ENCODE results near the gene CAPN11. TPM values are rescaled to one million over a fixed set of nuclear protein-coding genes. Genes with fewer than 3 reads are reported as not detected.
A peak's percentile ranks its signal among the peaks of the same experiment; 100 is the strongest.
"Not testable (repeated sequence)": the region's sequence is repeated elsewhere in the genome, so short reads cannot be mapped to it uniquely, and the experiment has no call there.

The CAPN11 gene
- total RNA-seq, 1 donor from 2014 or later: 0.78 TPM

GRCh38 chr6:44221291-44221960 is 62.8 kb downstream of the CAPN11 start:
- intact Hi-C loops (cut with DNase I): loop anchor here (1.0 to 10.0 kb wide), 3 partner anchors 13 to 447 kb away; partner anchors contain the start of genes HSP90AB1 and VEGFA
- peak; percentile 95 for DNase-seq (ENCODE audit: low spot score)

DNA sequence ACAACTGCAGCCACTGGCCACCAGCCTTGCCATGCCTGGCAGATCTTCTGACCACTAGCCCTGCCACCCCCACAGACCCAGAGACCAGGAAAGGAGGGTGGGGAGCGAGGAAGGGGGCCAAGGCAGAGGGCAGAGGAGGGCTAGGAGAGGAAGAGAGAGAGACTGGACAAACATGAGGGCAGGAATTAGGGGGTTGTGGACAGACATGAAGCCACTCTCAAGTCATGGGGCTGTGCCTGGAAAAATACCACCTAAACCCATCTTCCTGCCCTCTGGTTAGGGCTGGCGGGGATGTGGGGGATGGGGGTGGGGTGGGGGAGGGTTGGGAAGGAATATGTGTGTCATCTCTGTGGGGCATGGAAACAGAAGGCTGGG is 63.3 kb downstream of the CAPN11 start:
- intact Hi-C loops (cut with DNase I): loop anchor here (1.0 to 10.0 kb wide), 3 partner anchors 12 to 447 kb away; partner anchors contain the start of genes HSP90AB1 and VEGFA
- DNase-seq (ENCODE audit: low spot score): no peak

GRCh38 chr6:44222486-44223318 is 64.1 kb downstream of the CAPN11 start:
- intact Hi-C loops (cut with DNase I): loop anchor here (10.0 kb wide), 1 partner anchor 448 kb away; the partner anchor contains the start of gene VEGFA

GRCh38 chr6:44223319-44224028 is 64.9 kb downstream of the CAPN11 start, which contains the start of gene SLC29A1:
SLC29A1 (plus strand) TSS chr6:44223595; CDS start chr6:44227314, 3,719 bp downstream.
- intact Hi-C loops (cut with DNase I): loop anchor here (10.0 kb wide), 1 partner anchor 449 kb away; the partner anchor contains the start of gene VEGFA
- peak; percentile 93 for DNase-seq (ENCODE audit: low spot score)

More at GRCh38 chr6:44222486-44223318, 64.1 kb downstream of the CAPN11 start:
- peak; percentile 74 for DNase-seq (ENCODE audit: low spot score)

DNA sequence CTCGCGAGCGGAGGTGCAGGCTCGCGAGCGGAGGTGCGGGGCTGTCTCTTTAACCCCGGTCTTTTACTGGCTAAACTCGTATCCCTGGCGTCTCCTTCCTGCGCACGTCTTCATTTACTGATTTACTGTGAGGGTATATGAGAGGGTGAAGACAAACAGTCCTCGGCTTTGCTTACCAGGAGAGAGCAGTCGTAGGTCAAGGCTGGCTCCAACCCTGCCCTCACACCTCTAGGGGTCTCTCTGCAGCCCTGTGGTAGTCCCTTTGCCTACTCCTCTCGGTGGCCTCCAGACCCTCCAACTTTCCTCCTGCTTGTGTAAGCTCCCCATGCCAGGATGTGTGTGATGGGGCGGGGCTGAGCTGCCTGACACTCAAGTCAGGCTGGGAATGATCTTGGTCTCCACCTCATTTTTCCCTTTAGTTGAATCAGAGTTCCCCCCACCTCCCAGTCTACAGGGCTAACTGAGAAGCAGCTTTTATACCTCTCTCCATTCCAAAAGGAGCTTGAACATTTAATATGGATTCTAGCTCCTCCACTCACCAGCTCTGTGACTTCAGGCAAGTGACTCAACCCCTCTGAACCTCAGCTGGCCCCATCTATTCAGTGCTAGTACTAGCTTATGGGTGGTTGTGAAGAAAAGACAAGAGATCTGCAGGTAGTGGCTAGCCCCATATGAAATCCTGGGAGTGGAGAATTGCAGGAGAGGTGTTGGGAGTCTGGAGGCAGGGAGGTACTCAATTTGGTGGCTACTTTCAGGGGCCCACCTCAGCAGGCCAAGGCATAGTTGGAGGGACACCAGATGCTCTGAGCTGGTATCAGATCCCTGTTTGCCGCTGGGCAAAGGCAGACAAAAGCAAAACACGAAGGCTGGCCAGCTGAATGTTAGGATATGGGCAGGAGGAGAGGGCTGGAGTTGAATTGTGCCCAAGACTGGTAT is 65.7 kb downstream of the CAPN11 start:
- DNase-seq (ENCODE audit: low spot score): peak; percentile 76

DNA sequence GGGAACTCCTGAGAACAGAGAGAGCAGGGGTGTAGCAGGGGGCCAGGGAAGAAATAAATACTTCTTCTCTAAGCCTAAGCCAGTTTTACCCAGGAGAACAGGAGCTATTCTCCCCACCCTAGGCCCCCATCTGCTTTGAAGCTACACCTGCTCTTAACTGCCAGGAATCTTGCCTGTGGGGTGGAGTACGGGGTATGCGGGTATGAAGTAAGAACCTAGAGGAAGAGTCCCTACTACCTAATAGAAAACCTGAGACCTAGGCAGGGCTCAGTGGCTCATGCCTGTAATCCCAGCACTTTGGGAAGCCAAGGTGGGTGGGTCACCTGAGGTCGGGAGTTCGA is 66.3 kb downstream of the CAPN11 start:
- intact Hi-C loops (cut with DNase I): loop anchor here (10.0 kb wide), 1 partner anchor 450 kb away; the partner anchor contains the start of gene VEGFA
- DNase-seq (ENCODE audit: low spot score): no peak

More for the DNA sequence above, 65.7 kb downstream of the CAPN11 start:
- intact Hi-C loops (cut with DNase I): loop anchor here (10.0 kb wide), 1 partner anchor 449 kb away; the partner anchor contains the start of gene VEGFA

DNA sequence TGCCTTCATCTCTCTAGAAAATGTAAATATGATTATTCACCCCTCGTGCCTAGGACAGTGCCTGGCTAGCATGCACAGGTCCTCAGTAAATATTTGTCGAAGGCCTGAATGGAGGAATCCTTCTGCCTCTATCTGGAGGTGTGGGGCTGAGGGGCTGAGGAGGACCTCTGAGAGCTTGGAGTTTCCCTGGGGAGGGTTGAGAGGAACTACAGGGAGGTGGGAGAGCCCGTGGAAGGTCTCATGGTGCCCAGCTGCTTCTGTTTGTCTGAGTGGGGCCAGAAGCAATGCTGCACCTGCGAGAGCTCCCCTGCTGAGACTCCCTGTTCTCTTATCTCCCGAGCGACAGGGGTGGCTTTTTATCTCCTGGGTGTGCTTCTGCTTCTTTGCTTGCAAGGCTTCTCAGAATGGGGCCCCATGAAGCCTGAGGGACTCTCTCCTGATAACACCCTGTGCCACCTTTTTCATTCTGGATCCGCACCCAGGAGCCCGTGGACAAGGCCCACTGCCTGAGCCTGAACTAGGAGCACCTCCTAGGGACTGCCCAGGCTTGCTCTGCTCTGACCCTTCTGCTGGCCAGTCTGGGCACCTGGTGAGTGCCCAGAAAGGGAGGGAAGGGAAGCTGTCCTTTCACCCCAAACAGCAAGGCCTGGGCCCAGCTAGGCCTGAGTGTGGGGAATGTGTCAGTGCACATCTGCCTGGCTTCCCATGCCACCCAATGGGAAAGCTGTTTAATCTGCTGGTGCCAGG is 67.1 kb downstream of the CAPN11 start:
- intact Hi-C loops (cut with DNase I): loop anchor here (10.0 kb wide), 1 partner anchor 451 kb away; the partner anchor contains the start of gene VEGFA
- DNase-seq (ENCODE audit: low spot score): peak; percentile 71

DNA sequence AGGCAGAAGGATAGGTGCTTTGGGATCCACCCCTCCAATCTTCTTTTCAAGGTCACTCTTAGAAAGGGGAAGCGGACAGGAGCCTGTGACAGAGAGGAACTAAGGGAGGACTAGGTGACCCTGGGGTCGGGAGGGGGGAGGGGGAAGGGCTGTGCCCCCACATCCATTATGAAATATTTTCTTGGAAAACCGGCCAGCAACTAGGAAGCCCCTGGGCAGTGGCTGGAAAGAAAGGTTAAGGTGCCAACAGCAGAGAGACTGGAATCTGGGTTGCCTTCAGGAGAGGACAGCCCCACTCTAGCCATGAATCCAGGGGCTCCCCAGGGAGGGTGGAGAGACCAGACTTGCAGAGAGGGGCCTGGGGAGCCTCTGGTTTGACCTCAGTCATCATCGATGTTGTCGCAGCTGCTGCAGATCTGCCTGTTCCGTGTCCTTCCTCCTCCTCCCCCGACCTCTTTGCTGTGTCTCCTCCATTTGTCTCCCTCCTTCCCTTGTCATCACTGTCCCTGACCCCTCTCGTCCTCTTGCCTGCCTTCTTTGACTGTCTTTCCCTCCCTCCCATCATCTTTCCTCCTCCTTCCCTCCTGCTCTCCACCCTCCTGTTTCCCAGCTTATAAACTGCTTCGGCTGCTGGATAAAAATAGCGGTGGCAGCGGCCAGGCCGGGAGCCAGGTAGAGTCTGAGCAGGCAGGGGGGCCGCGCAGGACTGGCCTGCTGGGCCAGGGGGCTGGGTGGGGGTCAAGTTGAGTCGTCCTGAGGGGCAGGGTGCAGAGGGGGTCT is 67.9 kb downstream of the CAPN11 start:
- peak; percentile 81 for DNase-seq (ENCODE audit: low spot score)
- intact Hi-C loops (cut with DNase I): loop anchor here (10.0 kb wide), 1 partner anchor 452 kb away; the partner anchor contains the start of gene VEGFA

GRCh38 chr6:44227148-44227793 is 68.7 kb downstream of the CAPN11 start:
- peak; percentile 69 for DNase-seq (ENCODE audit: low spot score)
- intact Hi-C loops (cut with DNase I): loop anchor here (10.0 kb wide), 1 partner anchor 452 kb away; the partner anchor contains the start of gene VEGFA

- peak; percentile 67 for DNase-seq (ENCODE audit: low spot score)
- intact Hi-C loops (cut with DNase I): loop anchor here (10.0 kb wide), 1 partner anchor 453 kb away; the partner anchor contains the start of gene VEGFA
Measured at GRCh38 chr6:44228031-44228430, 69.4 kb downstream of the CAPN11 start.

- intact Hi-C loops (cut with DNase I): loop anchor here (10.0 kb wide), 1 partner anchor 454 kb away; the partner anchor contains the start of gene VEGFA
- no peak for DNase-seq (ENCODE audit: low spot score)
Measured at GRCh38 chr6:44228433-44228832, 69.8 kb downstream of the CAPN11 start.

DNA sequence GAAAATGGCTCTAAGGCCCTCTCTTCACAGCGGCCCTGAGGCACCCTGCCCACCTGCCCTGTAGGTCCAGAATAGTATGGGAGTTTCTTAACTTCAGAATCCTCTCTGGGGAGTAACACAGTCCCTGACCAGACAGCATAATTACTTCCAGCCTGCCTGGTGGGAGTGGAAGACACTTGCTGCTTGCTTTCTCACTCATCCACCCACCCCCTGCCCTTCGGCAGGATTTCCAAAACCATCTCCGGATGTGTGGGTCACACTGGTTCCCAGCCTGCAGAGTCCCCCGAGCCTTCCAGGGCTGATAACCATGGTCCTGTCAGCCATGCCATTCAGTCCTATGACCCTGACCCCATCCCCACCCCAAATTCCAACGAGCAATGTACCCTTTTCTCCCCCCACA is 70.2 kb downstream of the CAPN11 start:
- no peak for DNase-seq (ENCODE audit: low spot score)
- intact Hi-C loops (cut with DNase I): loop anchor here (10.0 kb wide), 1 partner anchor 454 kb away; the partner anchor contains the start of gene VEGFA

- intact Hi-C loops (cut with DNase I): loop anchor here (10.0 kb wide), 1 partner anchor 455 kb away; the partner anchor contains the start of gene VEGFA
Measured at GRCh38 chr6:44229376-44230033, 70.9 kb downstream of the CAPN11 start.

DNA sequence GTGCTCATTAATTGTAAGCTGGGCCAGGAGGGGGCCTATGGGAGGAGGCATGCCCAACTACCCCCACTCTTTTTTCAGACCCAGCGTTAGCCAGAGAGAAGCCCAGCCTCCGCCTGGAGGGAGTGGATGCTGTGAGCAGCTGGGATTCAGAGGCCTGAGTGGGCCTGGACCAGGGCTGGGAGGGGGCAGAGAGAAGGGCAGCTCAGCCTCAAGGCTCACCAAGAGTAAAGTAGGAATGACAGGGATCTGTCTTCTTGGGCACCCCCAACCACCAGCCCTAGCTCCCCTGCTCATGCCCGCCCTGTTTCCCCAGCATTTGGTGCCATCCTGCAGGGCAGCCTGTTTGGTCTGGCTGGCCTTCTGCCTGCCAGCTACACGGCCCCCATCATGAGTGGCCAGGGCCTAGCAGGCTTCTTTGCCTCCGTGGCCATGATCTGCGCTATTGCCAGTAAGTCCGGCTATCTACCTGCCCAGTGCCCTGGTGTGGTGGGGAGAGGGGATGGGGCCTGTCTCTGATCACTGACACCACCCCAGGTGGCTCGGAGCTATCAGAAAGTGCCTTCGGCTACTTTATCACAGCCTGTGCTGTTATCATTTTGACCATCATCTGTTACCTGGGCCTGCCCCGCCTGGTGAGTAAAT is 71.5 kb downstream of the CAPN11 start:
- DNase-seq (ENCODE audit: low spot score): no peak
- intact Hi-C loops (cut with DNase I): no loop called here

More at GRCh38 chr6:44229376-44230033, 70.9 kb downstream of the CAPN11 start:
- DNase-seq (ENCODE audit: low spot score): peak; percentile 73

DNA sequence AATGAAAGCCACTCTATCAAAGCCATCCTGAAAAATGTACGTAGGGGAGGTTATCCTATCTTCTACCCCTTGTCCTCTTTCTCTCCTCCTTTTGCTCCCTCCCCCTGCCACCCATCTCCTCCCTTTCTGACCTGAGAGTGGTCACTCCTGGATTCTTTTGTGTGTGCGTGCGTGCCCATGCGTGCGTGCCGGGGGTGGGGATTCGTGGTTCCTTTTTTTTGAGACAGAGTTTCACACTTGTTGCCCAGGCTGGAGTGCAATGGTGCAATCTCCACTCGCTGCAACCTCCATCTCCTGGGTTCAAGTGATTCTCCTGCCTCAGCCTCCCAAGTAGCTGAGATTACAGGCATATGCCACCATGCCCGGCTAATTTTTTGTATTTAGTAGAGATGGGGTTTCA is 72.8 kb downstream of the CAPN11 start:
- DNase-seq (ENCODE audit: low spot score); intact Hi-C loops (cut with DNase I): not testable (repeated sequence)
